Body of pancreas (tissue), 4 donors: Measurements from ENCODE around the gene EN2.

Experiments
- CTCF ChIP-seq, 7 experiments: fragments of 450-650 bp in 4 of 7; fragments of 200-600 bp in 3 of 7; sonication (generic) in 3 of 7; IDR thresholded peaks; one replicate each; pipeline ENCODE4 v1.5.1; 2016 to 2019; ENCODE audit warnings: antibody characterized with exemption in 7 of 7
- POLR2A ChIP-seq, 3 donors: fragments of 450-650 bp; IDR thresholded peaks; one replicate each; pipeline ENCODE4 v1.6.1; 2016; ENCODE audit warnings: antibody characterized with exemption in 3 of 3, mild to moderate bottlenecking in 2 of 3

- no peak for TF ChIP-seq CTCF (IDR thresholded peaks at IDR 0.05)
- no peak for TF ChIP-seq POLR2A (IDR thresholded peaks at IDR 0.05)
Observed at GRCh38 chr7:155457544-155458110, 302 bp upstream of the EN2 start.
